CD4-positive, alpha-beta T cell treated with Interleukin-10 for 1 hour (primary cell): Measurements from ENCODE around the gene LPIN1.

Experiments used
- DNase-seq: peaks from one replicate; pipeline ENCODE4 v3.0.0-alpha.2; 2020

Gene LPIN1

GRCh38 chr2:11872247-11872947, 126.0 kb downstream of the LPIN1 start:
- DNase-seq = peak; percentile 11

DNA sequence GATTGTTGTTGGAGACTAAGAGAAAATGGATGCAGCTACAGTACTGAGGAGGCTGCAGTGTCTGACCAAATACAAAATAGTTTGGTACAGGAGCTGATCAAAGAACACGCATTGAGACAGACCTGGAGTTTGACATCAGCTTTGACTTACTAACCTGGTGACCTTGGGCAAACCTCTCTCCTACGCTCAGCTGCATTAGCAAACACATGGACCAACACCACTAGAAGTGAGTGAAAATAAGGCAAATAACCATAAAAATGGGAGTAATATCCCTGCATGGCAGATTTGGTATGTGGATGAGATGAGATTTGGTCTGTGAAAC, 126.5 kb downstream of the LPIN1 start:
- DNase-seq = no peak

- no peak for DNase-seq
Measured at GRCh38 chr2:11873356-11874154, 127.1 kb downstream of the LPIN1 start.

DNA sequence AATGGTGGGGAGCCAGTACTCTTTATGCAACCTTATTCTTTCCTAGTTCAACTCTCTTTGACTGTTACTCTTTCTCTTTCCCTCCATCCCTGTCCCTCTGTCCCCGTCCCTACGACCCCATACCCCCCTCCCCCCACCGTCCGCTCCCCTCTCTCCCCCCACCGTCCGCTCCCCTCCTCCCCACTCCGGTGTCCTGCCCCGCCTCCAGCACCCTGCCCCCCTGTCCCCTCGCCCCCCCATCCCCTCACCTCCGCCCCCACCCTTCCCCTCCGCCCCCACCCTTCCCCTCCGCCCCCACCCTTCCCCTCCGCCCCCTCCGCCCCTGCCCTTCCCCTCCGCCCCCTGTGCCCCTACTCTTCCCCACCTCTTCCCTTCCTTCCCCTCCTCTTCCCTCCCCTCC, 128.4 kb downstream of the LPIN1 start:
- no peak for DNase-seq

GRCh38 chr2:11875481-11875880, 129.0 kb downstream of the LPIN1 start:
- DNase-seq = no peak

DNA sequence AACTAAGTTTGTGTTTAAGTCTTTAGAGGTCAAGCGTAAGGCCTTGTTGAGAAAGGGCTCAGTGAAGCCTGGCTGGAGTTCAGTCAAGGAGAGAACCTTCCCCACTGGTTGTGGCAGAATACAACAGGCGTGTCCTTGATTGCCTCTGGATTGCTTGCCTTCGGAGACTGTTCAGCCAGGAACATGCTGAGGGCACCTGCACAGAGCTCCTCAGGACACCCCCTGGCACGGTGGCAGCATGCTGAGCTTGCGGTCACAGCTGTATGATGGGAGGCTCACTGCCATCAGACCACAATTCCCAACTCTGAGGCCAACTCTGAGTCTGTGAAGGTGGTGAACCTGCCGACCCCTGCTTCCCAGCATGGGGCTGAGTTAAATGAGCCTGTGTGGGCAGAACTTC, 130.0 kb downstream of the LPIN1 start:
- no peak for DNase-seq

DNA sequence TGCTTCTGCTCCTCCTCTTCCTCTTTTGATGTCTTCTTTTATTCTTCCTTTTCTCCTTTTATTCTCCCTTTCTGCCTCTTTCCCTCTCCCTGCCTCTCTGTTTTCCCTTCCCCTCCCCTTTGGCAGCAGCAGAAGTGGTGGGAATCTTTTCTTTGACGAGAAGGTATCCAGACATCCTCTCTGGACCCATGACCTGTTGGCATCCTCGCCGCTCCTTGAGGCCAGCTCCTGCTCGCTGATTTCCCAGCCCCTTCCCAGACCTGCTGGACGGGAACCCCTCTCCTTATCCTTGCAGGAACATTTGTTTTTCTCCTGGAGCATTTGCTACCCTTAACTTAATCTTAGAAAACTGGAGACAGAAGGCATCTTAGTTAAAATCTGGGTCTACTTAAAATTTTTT, 130.5 kb downstream of the LPIN1 start:
- DNase-seq = no peak
